Liver (tissue), 3 donors: ENCODE measurements around the gene ZNF532.

Source experiments
- EGR1 ChIP-seq, 2 donors: IDR thresholded peaks; 2 replicates each; pipeline ENCODE4 v1.6.1; 2016 to 2018; ENCODE audit warnings: antibody characterized with exemption in 2 of 2, low read depth in 2 of 2
- FOXA1 ChIP-seq: IDR thresholded peaks from 2 replicates; pipeline ENCODE4 v1.6.1; 2016; ENCODE audit warnings: antibody characterized with exemption
- GABPA ChIP-seq, 2 donors: IDR thresholded peaks in 1 of 2; conservative IDR thresholded peaks in 1 of 2; 2 replicates each; pipeline ENCODE4 v1.6.1; 2016; ENCODE audit warnings: antibody characterized with exemption in 2 of 2, mild to moderate bottlenecking in 1 of 2, moderate library complexity in 1 of 2
- HNF4A ChIP-seq, 2 donors: conservative IDR thresholded peaks; 2 replicates each; pipeline ENCODE4 v1.6.1; 2016; ENCODE audit warnings: antibody characterized with exemption in 2 of 2, mild to moderate bottlenecking in 2 of 2
- NR2F2 ChIP-seq: IDR thresholded peaks from 2 replicates; pipeline ENCODE4 v1.6.1; 2016; ENCODE audit warnings: antibody characterized with exemption
- TAF1 ChIP-seq: conservative IDR thresholded peaks from 2 replicates; pipeline ENCODE4 v1.6.1; 2016; ENCODE audit warnings: antibody characterized with exemption, mild to moderate bottlenecking
- YY1 ChIP-seq: IDR thresholded peaks from 2 replicates; pipeline ENCODE4 v1.6.1; 2016; ENCODE audit warnings: antibody characterized with exemption, mild to moderate bottlenecking
- TF ChIP-seq, protein P1 (sequence below): fragments of 150-350 bp; IDR thresholded peaks from 2 replicates; pipeline ENCODE4 v1.5.1; 2017; ENCODE audit warnings: improper control_type of control experiment, low read depth, low read length; ENCODE audit not compliant: missing input control
- TF ChIP-seq, protein P2 (sequence below): IDR thresholded peaks from 2 replicates; pipeline ENCODE4 v1.6.1; 2016; ENCODE audit warnings: antibody characterized with exemption
- TF ChIP-seq, protein P3 (sequence below): IDR thresholded peaks from 2 replicates; pipeline ENCODE4 v1.6.1; 2016; ENCODE audit warnings: antibody characterized with exemption
- donor health status: healthy.
- donor health status: healthy.

DNA sequence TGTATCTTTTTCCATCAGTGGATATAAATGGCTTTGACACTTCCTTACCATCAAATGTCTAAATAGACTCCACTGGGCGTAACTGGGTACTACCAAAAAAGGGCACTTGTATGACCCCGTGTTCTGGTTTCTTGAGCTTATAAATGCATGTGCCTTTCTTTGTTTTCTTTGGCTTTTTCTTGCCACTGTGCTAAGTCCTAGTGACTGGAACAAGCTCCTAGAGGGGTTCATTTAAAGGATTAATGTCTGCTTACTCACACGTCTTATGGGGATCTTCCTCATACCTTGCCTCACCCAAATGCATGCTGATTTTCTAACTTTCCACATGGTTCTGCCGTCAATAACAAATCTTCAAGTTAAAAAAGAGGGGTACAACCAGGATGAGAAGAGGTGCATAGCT, 19.8 kb upstream of the ZNF532 start:
- TF ChIP-seq, protein P1, sequence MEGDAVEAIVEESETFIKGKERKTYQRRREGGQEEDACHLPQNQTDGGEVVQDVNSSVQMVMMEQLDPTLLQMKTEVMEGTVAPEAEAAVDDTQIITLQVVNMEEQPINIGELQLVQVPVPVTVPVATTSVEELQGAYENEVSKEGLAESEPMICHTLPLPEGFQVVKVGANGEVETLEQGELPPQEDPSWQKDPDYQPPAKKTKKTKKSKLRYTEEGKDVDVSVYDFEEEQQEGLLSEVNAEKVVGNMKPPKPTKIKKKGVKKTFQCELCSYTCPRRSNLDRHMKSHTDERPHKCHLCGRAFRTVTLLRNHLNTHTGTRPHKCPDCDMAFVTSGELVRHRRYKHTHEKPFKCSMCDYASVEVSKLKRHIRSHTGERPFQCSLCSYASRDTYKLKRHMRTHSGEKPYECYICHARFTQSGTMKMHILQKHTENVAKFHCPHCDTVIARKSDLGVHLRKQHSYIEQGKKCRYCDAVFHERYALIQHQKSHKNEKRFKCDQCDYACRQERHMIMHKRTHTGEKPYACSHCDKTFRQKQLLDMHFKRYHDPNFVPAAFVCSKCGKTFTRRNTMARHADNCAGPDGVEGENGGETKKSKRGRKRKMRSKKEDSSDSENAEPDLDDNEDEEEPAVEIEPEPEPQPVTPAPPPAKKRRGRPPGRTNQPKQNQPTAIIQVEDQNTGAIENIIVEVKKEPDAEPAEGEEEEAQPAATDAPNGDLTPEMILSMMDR: no peak
- no peak for TF ChIP-seq TAF1
- TF ChIP-seq HNF4A (conservative IDR thresholded peaks at IDR 0.05): no peak
- TF ChIP-seq GABPA (IDR thresholded peaks at IDR 0.05 in 1 of 2, conservative IDR thresholded peaks at IDR 0.05 in 1 of 2): no peak
- TF ChIP-seq, protein P2, sequence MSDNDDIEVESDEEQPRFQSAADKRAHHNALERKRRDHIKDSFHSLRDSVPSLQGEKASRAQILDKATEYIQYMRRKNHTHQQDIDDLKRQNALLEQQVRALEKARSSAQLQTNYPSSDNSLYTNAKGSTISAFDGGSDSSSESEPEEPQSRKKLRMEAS: no peak
- no peak for TF ChIP-seq NR2F2
- TF ChIP-seq, protein P3, sequence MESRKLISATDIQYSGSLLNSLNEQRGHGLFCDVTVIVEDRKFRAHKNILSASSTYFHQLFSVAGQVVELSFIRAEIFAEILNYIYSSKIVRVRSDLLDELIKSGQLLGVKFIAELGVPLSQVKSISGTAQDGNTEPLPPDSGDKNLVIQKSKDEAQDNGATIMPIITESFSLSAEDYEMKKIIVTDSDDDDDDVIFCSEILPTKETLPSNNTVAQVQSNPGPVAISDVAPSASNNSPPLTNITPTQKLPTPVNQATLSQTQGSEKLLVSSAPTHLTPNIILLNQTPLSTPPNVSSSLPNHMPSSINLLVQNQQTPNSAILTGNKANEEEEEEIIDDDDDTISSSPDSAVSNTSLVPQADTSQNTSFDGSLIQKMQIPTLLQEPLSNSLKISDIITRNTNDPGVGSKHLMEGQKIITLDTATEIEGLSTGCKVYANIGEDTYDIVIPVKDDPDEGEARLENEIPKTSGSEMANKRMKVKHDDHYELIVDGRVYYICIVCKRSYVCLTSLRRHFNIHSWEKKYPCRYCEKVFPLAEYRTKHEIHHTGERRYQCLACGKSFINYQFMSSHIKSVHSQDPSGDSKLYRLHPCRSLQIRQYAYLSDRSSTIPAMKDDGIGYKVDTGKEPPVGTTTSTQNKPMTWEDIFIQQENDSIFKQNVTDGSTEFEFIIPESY: no peak
- TF ChIP-seq FOXA1: no peak
- TF ChIP-seq EGR1 (IDR thresholded peaks at IDR 0.05; ENCODE audit: low read depth in 2 of 2): no peak
- no peak for TF ChIP-seq YY1
